ENCODE measurements around the gene CHKA.

Gene CHKA

GRCh38 chr11:68051191-68052136 lies 69.7 kb downstream of the CHKA start:
- H3K27ac ChIP-seq, result 0 out of 22 replicates have a peak overlapping the region, but pooled peaks of 1 of the 11 experiments have one; percentile 8

GRCh38 chr11:68050371-68050841 lies 70.8 kb downstream of the CHKA start:
- Histone ChIP-seq H3K36me3 (peaks cover 75 to 98% (median 83%) of the 10 kb centered on the region in 11 experiments), H3K4me1 (peaks cover 11 to 28% (median 17%) of the 10 kb centered on the region in 10 experiments; a peak in 18 of 20 replicates), H3K27me3 (no peaks in the 10 kb centered on the region), H3K4me3 (no peak overlapping the region), H3K27ac (no peak overlapping the region), H3K4me2 (no peak overlapping the region), H3K9me3 (replicated peaks in 1 of 11) (no peaks in the 10 kb centered on the region), H3K9ac (peak overlapping the region in 1 of 11 experiments; percentile 64; a peak in 1 of 22 replicates), H4K20me1 (peaks cover 9 to 99% (median 75%) of the 10 kb centered on the region in 11 experiments; a peak in 21 of 22 replicates)
- TF ChIP-seq Cebpa-rat (IDR thresholded peaks at IDR 0.05), result no peak

More at GRCh38 chr11:68051191-68052136, 69.7 kb downstream of the CHKA start:
- peak overlapping the region in 1 of 11 experiments; percentile 54; a peak in 2 of 22 replicates for H3K4me2 ChIP-seq
- H3K9me3 ChIP-seq (replicated peaks in 1 of 11), result no peaks in the 10 kb centered on the region
- H4K20me1 ChIP-seq, result peaks cover 9 to 88% (median 64%) of the 10 kb centered on the region in 11 experiments; a peak in 21 of 22 replicates
- H3K27me3 ChIP-seq, result no peaks in the 10 kb centered on the region
- no peak overlapping the region for H3K4me3 ChIP-seq
- peaks cover 65 to 87% (median 73%) of the 10 kb centered on the region in 11 experiments for H3K36me3 ChIP-seq
- TF ChIP-seq Cebpa-rat (IDR thresholded peaks at IDR 0.05), result no peak
- H3K4me1 ChIP-seq, result peaks cover 11 to 28% (median 17%) of the 10 kb centered on the region in 10 experiments; a peak in 18 of 20 replicates
- H3K9ac ChIP-seq, result peak overlapping the region in 3 of 11 experiments; percentile 3 to 64 (median 47); a peak in 6 of 22 replicates

GRCh38 chr11:68049509-68050370 lies 71.4 kb downstream of the CHKA start:
- Histone ChIP-seq H3K4me2 (no peak overlapping the region), H3K9me3 (replicated peaks in 1 of 11) (no peaks in the 10 kb centered on the region), H3K4me1 (peaks cover 11 to 28% (median 17%) of the 10 kb centered on the region in 10 experiments; a peak in 18 of 20 replicates), H3K9ac (no peak overlapping the region), H4K20me1 (peaks cover 9 to 100% (median 79%) of the 10 kb centered on the region in 11 experiments; a peak in 21 of 22 replicates), H3K27me3 (no peaks in the 10 kb centered on the region), H3K36me3 (peaks cover 82 to 100% (median 88%) of the 10 kb centered on the region in 11 experiments), H3K27ac (no peak overlapping the region), H3K4me3 (no peak overlapping the region)
- no peak for TF ChIP-seq Cebpa-rat (IDR thresholded peaks at IDR 0.05)

- Histone ChIP-seq H3K4me3 (no peak overlapping the region), H3K4me1 (peaks cover 10 to 26% (median 21%) of the 10 kb centered on the region in 10 experiments; a peak in 19 of 20 replicates), H3K9ac (no peak overlapping the region; a peak in 1 of 22 replicates), H3K27me3 (no peaks in the 10 kb centered on the region), H3K4me2 (no peak overlapping the region), H3K27ac (peak overlapping the region in 1 of 11 experiments; percentile 5; a peak in 1 of 22 replicates), H3K9me3 (replicated peaks in 1 of 11) (no peaks in the 10 kb centered on the region), H4K20me1 (peaks cover 9 to 100% (median 88%) of the 10 kb centered on the region in 11 experiments), H3K36me3 (peaks cover 90 to 100% (median 95%) of the 10 kb centered on the region in 11 experiments)
- no peak for TF ChIP-seq Cebpa-rat (IDR thresholded peaks at IDR 0.05)
Observed at GRCh38 chr11:68048681-68049508, 72.3 kb downstream of the CHKA start.

- H3K27ac ChIP-seq, result no peak overlapping the region
- peaks cover 8 to 32% (median 22%) of the 10 kb centered on the region in 10 experiments for H3K4me1 ChIP-seq
- no peak for TF ChIP-seq Cebpa-rat (IDR thresholded peaks at IDR 0.05)
- peaks cover 5 to 100% (median 93%) of the 10 kb centered on the region in 11 experiments; a peak in 21 of 22 replicates for H4K20me1 ChIP-seq
- H3K9me3 ChIP-seq (replicated peaks in 1 of 11), result no peaks in the 10 kb centered on the region
- no peaks in the 10 kb centered on the region for H3K27me3 ChIP-seq
- no peak overlapping the region for H3K9ac ChIP-seq
- no peak overlapping the region for H3K4me2 ChIP-seq
- H3K36me3 ChIP-seq, result peaks cover 98 to 100% (median 99%) of the 10 kb centered on the region in 11 experiments
- H3K4me3 ChIP-seq, result no peak overlapping the region
Observed at GRCh38 chr11:68047437-68048290, 73.5 kb downstream of the CHKA start.

- Histone ChIP-seq H3K4me1 (peaks cover 27 to 49% (median 42%) of the 10 kb centered on the region in 10 experiments), H3K9ac (peak overlapping the region in 3 of 11 experiments; percentile 11 to 19 (median 15); a peak in 1 of 22 replicates), H3K4me2 (peak overlapping the region in 2 of 11 experiments; percentile 3 to 12; a peak in 1 of 22 replicates), H4K20me1 (peaks cover 24 to 97% (median 88%) of the 10 kb centered on the region in 11 experiments), H3K36me3 (peaks cover 76 to 93% (median 86%) of the 10 kb centered on the region in 11 experiments), H3K4me3 (no peak overlapping the region), H3K27ac (no peak overlapping the region), H3K27me3 (no peaks in the 10 kb centered on the region), H3K9me3 (replicated peaks in 1 of 11) (no peaks in the 10 kb centered on the region)
- no peak for TF ChIP-seq Cebpa-rat (IDR thresholded peaks at IDR 0.05)
Observed at GRCh38 chr11:68044898-68045351, 76.3 kb downstream of the CHKA start.

All from BLaER1 treated with 17β-estradiol and CSF1 and Interleukin-3, amounts not matched to agents 10 nM and 100 nM (cell line).